HFFc6 (cell line): ENCODE results near the gene DSTYK. TPM values are rescaled to one million over a fixed set of nuclear protein-coding genes. Genes with fewer than 3 reads are reported as not detected.

Experiments
- DNase-seq: peaks from one replicate; pipeline ENCODE4 v3.0.0-alpha.2; 2018
- H3K27ac Mint-ChIP-seq: 2 replicates; pipeline ENCODE4 v1.8.0; 2020; ENCODE audit warnings: mild to moderate bottlenecking, mixed read lengths
- H3K27me3 Mint-ChIP-seq: 2 replicates; pipeline ENCODE4 v1.8.0; 2021; ENCODE audit warnings: mild to moderate bottlenecking, moderate library complexity, mixed read lengths; ENCODE audit not compliant: insufficient read depth
- H3K36me3 Mint-ChIP-seq: 2 replicates; pipeline ENCODE4 v1.8.0; 2021; ENCODE audit warnings: low read depth, mixed read lengths
- H3K4me1 Mint-ChIP-seq: 2 replicates; pipeline ENCODE4 v1.8.0; 2020; ENCODE audit warnings: low read depth, mixed read lengths
- H3K4me3 Mint-ChIP-seq: 2 replicates; pipeline ENCODE4 v1.8.0; 2020; ENCODE audit warnings: mild to moderate bottlenecking, moderate library complexity, mixed read lengths
- H3K9me3 Mint-ChIP-seq: 2 replicates; pipeline ENCODE4 v1.8.0; 2020; ENCODE audit warnings: mild to moderate bottlenecking, mixed read lengths
- CTCF ChIP-seq: fragments of 200-600 bp; sonication (generic); IDR thresholded peaks from 2 replicates; pipeline ENCODE4 v1.5.0; 2021; ENCODE audit warnings: antibody characterized with exemption, mild to moderate bottlenecking
- total RNA-seq, 6 experiments: library from RNA; stranded (reverse); fragmentation: NEBNext Ultra II Directional; extraction: Animal tissue kit (Norgen Biotek cat#: 25700); gene quantifications; 2 replicates in 1 of 6; 3 replicates in 5 of 6; pipeline ENCODE4 v1.2.3, GENCODE V29; 2021

Gene DSTYK
- total RNA-seq, 6 experiments from 2014 or later, result 13.1 to 17.5 (median 13.9) TPM

- DNase-seq, result no peak
- Mint-ChIP-seq H3K27ac (no peak overlapping the region; the same call in 1 of the 2 replicates), H3K9me3 (no peaks in the 10 kb centered on the region), H3K4me3 (no peak overlapping the region), H3K27me3 (no peaks in the 10 kb centered on the region), H3K36me3 (peaks cover 13% of the 10 kb centered on the region), H3K4me1 (no peaks in the 10 kb centered on the region)
- no peak for TF ChIP-seq CTCF
These were observed 103.0 kb downstream of the DSTYK start for GRCh38 chr1:205108464-205108863.

GRCh38 chr1:205107327-205107726 is 104.2 kb downstream of the DSTYK start:
- H3K36me3 Mint-ChIP-seq, result peaks cover 16% of the 10 kb centered on the region
- no peak for TF ChIP-seq CTCF
- H3K4me1 Mint-ChIP-seq, result no peaks in the 10 kb centered on the region
- no peaks in the 10 kb centered on the region for H3K27me3 Mint-ChIP-seq
- H3K27ac Mint-ChIP-seq, result no peak overlapping the region
- no peaks in the 10 kb centered on the region for H3K9me3 Mint-ChIP-seq
- no peak for DNase-seq
- H3K4me3 Mint-ChIP-seq, result no peak overlapping the region

GRCh38 chr1:205102404-205102803 is 109.1 kb downstream of the DSTYK start:
- Mint-ChIP-seq H3K4me1 (0 out of 2 replicates have a peak, but pooled peaks cover 6% of the 10 kb centered on the region), H3K9me3 (no peaks in the 10 kb centered on the region), H3K27me3 (no peaks in the 10 kb centered on the region; the same call in 1 of the 2 replicates), H3K4me3 (no peak overlapping the region), H3K36me3 (peaks cover 32% of the 10 kb centered on the region), H3K27ac (no peak overlapping the region)
- no peak for DNase-seq
- no peak for TF ChIP-seq CTCF

- Mint-ChIP-seq H3K27me3 (no peaks in the 10 kb centered on the region; the same call in 1 of the 2 replicates), H3K27ac (no peak overlapping the region), H3K9me3 (no peaks in the 10 kb centered on the region), H3K4me1 (0 out of 2 replicates have a peak, but pooled peaks cover 10% of the 10 kb centered on the region), H3K4me3 (no peak overlapping the region), H3K36me3 (peaks cover 35% of the 10 kb centered on the region)
- no peak for DNase-seq
- no peak for TF ChIP-seq CTCF
These were observed 113.3 kb downstream of the DSTYK start for GRCh38 chr1:205098242-205098641.

- no peak for DNase-seq
- H3K36me3 Mint-ChIP-seq, result peaks cover 31% of the 10 kb centered on the region
These were observed 116.1 kb downstream of the DSTYK start for GRCh38 chr1:205095422-205095821.

More at GRCh38 chr1:205095422-205095821, 116.1 kb downstream of the DSTYK start:
- Mint-ChIP-seq H3K4me3 (no peak overlapping the region), H3K9me3 (no peaks in the 10 kb centered on the region), H3K4me1 (peaks cover 20% of the 10 kb centered on the region), H3K27me3 (no peaks in the 10 kb centered on the region; the same call in 1 of the 2 replicates), H3K27ac (no peak overlapping the region)
- TF ChIP-seq CTCF, result no peak

Other genes starting within 250 kb of the DSTYK start
- not detected for gene CNTN2, start 168.5 kb downstream of the DSTYK start, total RNA-seq
- gene TMEM81, start 127.2 kb downstream of the DSTYK start, total RNA-seq, result 1 to 10 TPM; 1.4 to 2.3 (median 1.7) TPM
- gene RBBP5, start 89.7 kb downstream of the DSTYK start, total RNA-seq, result 10 to 100 TPM; 13.6 to 16.2 (median 15.8) TPM
- 1 to 10 TPM; 3.4 to 4.2 (median 3.9) TPM for gene TMCC2, start 16.2 kb upstream of the DSTYK start, total RNA-seq
- 1 to 10 TPM; 6.3 to 8.2 (median 7.3) TPM for gene NUAK2, start 110.0 kb upstream of the DSTYK start, total RNA-seq
- gene KLHDC8A, start 145.2 kb upstream of the DSTYK start, total RNA-seq, result not detected
- gene LEMD1, start 210.4 kb upstream of the DSTYK start, total RNA-seq, result not detected
- gene BLACAT1, start 244.3 kb upstream of the DSTYK start, total RNA-seq, result not detected